Measurements from ENCODE around the gene LGSN. TPM values are rescaled to one million over a fixed set of nuclear protein-coding genes. Genes with fewer than 3 reads are reported as not detected.

LGSN gene
- total and polyA plus RNA-seq, 12 donors: 0.03 to 1.3 (median 0.11) TPM; not detected in 8

GRCh38 chr6:63316113-63316512, 3.7 kb downstream of the LGSN start:
- 70 to 85% (median 79%) methylated on average over 3 of the region's 3 CpGs for WGBS, 4 donors

GRCh38 chr6:63313111-63313510, 6.7 kb downstream of the LGSN start:
- TF ChIP-seq CTCF (IDR thresholded peaks at IDR 0.05) (no peak), POLR2A (IDR thresholded peaks at IDR 0.05) (no peak)
- Histone ChIP-seq H3K27ac (no peak overlapping the region), H3K4me3 (no peak overlapping the region), H3K9me3 (replicated peaks in 1 of 3) (no peaks in the 10 kb centered on the region), H3K36me3 (replicated peaks in 1 of 2) (no peaks in the 10 kb centered on the region), H3K27me3 (no peaks in the 10 kb centered on the region), H3K4me1 (replicated peaks in 1 of 2) (no peaks in the 10 kb centered on the region)
- intact Hi-C loops (cut with DNase I): no loop called here
- DNase-seq: no peak
- WGBS, 4 donors: 75 to 94% (median 86%) methylated on average over 2 of the region's 2 CpGs

More at GRCh38 chr6:63316113-63316512, 3.7 kb downstream of the LGSN start:
- no peak overlapping the region for H3K4me3 ChIP-seq
- TF ChIP-seq POLR2A (IDR thresholded peaks at IDR 0.05): no peak
- no peak for TF ChIP-seq CTCF (IDR thresholded peaks at IDR 0.05)
- no peaks in the 10 kb centered on the region for H3K4me1 ChIP-seq (replicated peaks in 1 of 2)
- H3K9me3 ChIP-seq (replicated peaks in 1 of 3): no peaks in the 10 kb centered on the region
- no peak for DNase-seq
- H3K27me3 ChIP-seq: no peaks in the 10 kb centered on the region
- intact Hi-C loops (cut with DNase I): no loop called here
- no peak overlapping the region for H3K27ac ChIP-seq
- H3K36me3 ChIP-seq (replicated peaks in 1 of 2): no peaks in the 10 kb centered on the region

- Histone ChIP-seq H3K4me1 (replicated peaks in 1 of 2) (no peaks in the 10 kb centered on the region), H3K4me3 (no peak overlapping the region), H3K27ac (no peak overlapping the region), H3K36me3 (replicated peaks in 1 of 2) (no peaks in the 10 kb centered on the region), H3K27me3 (no peaks in the 10 kb centered on the region), H3K9me3 (replicated peaks in 1 of 3) (no peaks in the 10 kb centered on the region)
- WGBS, 4 donors: 55 to 68% (median 62%) methylated on average over 3 of the region's 3 CpGs
- TF ChIP-seq CTCF (IDR thresholded peaks at IDR 0.05): peak in 5 of 6 experiments; percentile 23 to 41 (median 32)
- TF ChIP-seq POLR2A (IDR thresholded peaks at IDR 0.05): no peak
- intact Hi-C loops (cut with DNase I): no loop called here
- peak in 2 of 7 donors; percentile 15 to 16 for DNase-seq
Observed at GRCh38 chr6:63307581-63308246, 12.1 kb downstream of the LGSN start.

- no peak for DNase-seq
- Histone ChIP-seq H3K9me3 (replicated peaks in 1 of 3) (no peaks in the 10 kb centered on the region), H3K4me3 (no peak overlapping the region), H3K4me1 (replicated peaks in 1 of 2) (no peaks in the 10 kb centered on the region), H3K36me3 (replicated peaks in 1 of 2) (no peaks in the 10 kb centered on the region), H3K27ac (no peak overlapping the region), H3K27me3 (no peaks in the 10 kb centered on the region)
- intact Hi-C loops (cut with DNase I): no loop called here
- 81 to 93% (median 82%) methylated on average over 3 of the region's 3 CpGs for WGBS, 4 donors
- TF ChIP-seq CTCF (IDR thresholded peaks at IDR 0.05) (no peak), POLR2A (IDR thresholded peaks at IDR 0.05) (no peak)
Observed at GRCh38 chr6:63306420-63306819, 13.4 kb downstream of the LGSN start.
